ENCODE measurements around the gene SYT5. TPM values are rescaled to one million over a fixed set of nuclear protein-coding genes. Genes with fewer than 3 reads are reported as not detected.

The SYT5 gene
- total and polyA plus RNA-seq, 9 of the 15 experiments (the other 6 are each of a cell fraction or from before 2014, with no cell fraction given), result 1.3 to 20.9 (median 8.8) TPM

DNA sequence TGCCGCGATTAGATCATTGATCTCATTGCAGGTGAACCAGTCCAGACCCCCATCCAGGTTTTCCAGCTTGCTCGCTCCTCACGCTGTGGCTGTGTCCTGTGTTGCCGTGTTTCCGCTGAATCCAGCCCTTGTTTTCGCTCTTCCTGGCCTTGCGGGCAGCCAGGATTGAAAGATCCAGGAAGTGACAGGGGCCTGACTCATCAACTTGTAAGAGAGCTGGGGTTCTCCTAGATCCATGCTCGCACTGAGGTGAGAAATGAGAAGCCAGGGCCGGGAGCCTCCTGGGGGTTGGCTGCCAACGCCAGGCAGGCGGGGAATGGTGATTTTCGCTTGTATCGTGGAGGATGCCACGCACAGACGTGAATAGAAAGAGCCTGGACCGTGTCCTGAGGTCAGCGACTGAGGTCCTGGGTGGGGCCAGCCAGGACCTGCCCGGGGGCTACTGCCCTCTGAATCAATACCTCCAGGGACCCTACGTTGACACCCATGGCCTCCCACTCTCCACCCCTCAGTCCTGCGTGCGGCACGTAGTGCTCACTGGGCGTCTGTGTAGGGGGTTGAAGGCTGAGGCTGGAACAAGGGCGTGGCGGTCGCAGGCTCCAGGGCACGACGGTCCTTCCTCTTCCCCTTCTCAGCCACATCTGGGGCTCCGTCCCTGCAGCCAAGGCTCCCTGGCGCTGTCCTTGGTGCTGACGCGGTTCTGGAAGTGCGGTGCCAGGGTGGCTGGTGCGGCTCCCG is 36.5 kb upstream of the SYT5 start (continued):
- TF ChIP-seq, protein P1, sequence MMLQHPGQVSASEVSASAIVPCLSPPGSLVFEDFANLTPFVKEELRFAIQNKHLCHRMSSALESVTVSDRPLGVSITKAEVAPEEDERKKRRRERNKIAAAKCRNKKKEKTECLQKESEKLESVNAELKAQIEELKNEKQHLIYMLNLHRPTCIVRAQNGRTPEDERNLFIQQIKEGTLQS (IDR thresholded peaks at IDR 0.05), result peak; percentile 75
- TF ChIP-seq, protein P1 (CRISPR knock-in tag; conservative IDR thresholded peaks at IDR 0.05), result peak; percentile 87
- peak; percentile 48 for TF ChIP-seq TAL1 (IDR thresholded peaks at IDR 0.05)
- TF ChIP-seq NRF1 (conservative IDR thresholded peaks at IDR 0.05 in 1 of 2, IDR thresholded peaks at IDR 0.05 in 1 of 2), result peak; percentile 37 to 69; a peak in 3 of 4 replicates
- TF ChIP-seq, protein P2, sequence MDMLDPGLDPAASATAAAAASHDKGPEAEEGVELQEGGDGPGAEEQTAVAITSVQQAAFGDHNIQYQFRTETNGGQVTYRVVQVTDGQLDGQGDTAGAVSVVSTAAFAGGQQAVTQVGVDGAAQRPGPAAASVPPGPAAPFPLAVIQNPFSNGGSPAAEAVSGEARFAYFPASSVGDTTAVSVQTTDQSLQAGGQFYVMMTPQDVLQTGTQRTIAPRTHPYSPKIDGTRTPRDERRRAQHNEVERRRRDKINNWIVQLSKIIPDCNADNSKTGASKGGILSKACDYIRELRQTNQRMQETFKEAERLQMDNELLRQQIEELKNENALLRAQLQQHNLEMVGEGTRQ (CRISPR knock-in tag; IDR thresholded peaks at IDR 0.05), result no peak; the same call in 1 of the 2 replicates
- TF ChIP-seq CREBBP (IDR thresholded peaks at IDR 0.05; ENCODE audit: low read depth, low read length), result peak; percentile 64
- TF ChIP-seq SOX6 (IDR thresholded peaks at IDR 0.05), result peak; percentile 87
- TF ChIP-seq RBM25 (IDR thresholded peaks at IDR 0.05; ENCODE audit: low read depth, low read length, severe bottlenecking), result no peak
- peak; percentile 31; the same call in 1 of the 2 replicates for TF ChIP-seq IRF2 (CRISPR knock-in tag; IDR thresholded peaks at IDR 0.05)
- TF ChIP-seq BRCA1 (IDR thresholded peaks at IDR 0.05), result no peak
- TF ChIP-seq BRCA1 (CRISPR knock-in tag; IDR thresholded peaks at IDR 0.05), result no peak
- TF ChIP-seq ETV1 (tag; conservative IDR thresholded peaks at IDR 0.05; ENCODE audit: low read depth), result peak; percentile 99
- TF ChIP-seq, protein P3, sequence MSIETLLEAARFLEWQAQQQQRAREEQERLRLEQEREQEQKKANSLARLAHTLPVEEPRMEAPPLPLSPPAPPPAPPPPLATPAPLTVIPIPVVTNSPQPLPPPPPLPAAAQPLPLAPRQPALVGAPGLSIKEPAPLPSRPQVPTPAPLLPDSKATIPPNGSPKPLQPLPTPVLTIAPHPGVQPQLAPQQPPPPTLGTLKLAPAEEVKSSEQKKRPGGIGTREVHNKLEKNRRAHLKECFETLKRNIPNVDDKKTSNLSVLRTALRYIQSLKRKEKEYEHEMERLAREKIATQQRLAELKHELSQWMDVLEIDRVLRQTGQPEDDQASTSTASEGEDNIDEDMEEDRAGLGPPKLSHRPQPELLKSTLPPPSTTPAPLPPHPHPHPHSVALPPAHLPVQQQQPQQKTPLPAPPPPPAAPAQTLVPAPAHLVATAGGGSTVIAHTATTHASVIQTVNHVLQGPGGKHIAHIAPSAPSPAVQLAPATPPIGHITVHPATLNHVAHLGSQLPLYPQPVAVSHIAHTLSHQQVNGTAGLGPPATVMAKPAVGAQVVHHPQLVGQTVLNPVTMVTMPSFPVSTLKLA (conservative IDR thresholded peaks at IDR 0.05), result peak; percentile 89 to 91
- TF ChIP-seq NR2C2 (CRISPR knock-in tag; IDR thresholded peaks at IDR 0.05), result peak; percentile 82
- TF ChIP-seq NR2C2 (tag; IDR thresholded peaks at IDR 0.05), result no peak; the same call in 1 of the 2 replicates
- TF ChIP-seq PHB (CRISPR knock-in tag; IDR thresholded peaks at IDR 0.05), result no peak
- TF ChIP-seq ZNF780A (CRISPR knock-in tag; IDR thresholded peaks at IDR 0.05), result 0 out of 2 replicates have a peak, but pooled peaks have one; percentile 63
- TF ChIP-seq SREBF2 (CRISPR knock-in tag; IDR thresholded peaks at IDR 0.05), result peak; percentile 81; the same call in 1 of the 2 replicates
- TF ChIP-seq MECOM (CRISPR knock-in tag; IDR thresholded peaks at IDR 0.05), result no peak
- TF ChIP-seq, protein P4, sequence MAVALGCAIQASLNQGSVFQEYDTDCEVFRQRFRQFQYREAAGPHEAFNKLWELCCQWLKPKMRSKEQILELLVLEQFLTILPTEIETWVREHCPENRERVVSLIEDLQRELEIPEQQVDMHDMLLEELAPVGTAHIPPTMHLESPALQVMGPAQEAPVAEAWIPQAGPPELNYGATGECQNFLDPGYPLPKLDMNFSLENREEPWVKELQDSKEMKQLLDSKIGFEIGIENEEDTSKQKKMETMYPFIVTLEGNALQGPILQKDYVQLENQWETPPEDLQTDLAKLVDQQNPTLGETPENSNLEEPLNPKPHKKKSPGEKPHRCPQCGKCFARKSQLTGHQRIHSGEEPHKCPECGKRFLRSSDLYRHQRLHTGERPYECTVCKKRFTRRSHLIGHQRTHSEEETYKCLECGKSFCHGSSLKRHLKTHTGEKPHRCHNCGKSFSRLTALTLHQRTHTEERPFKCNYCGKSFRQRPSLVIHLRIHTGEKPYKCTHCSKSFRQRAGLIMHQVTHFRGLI (CRISPR knock-in tag; IDR thresholded peaks at IDR 0.05), result no peak
- peak; percentile 98 for TF ChIP-seq ELF1 (tag; IDR thresholded peaks at IDR 0.05)
- peak; percentile 53 for TF ChIP-seq TAF1 (IDR thresholded peaks at IDR 0.05; ENCODE audit: control insufficient read depth, extremely low read depth, insufficient read depth, low read length, severe bottlenecking)
- TF ChIP-seq TAF15 (IDR thresholded peaks at IDR 0.05; ENCODE audit: low read depth, low read length), result no peak
- peak; percentile 94 for TF ChIP-seq PRMT5 (CRISPR knock-in tag; IDR thresholded peaks at IDR 0.05)
